GM18520 (cell line): ENCODE results near the gene ARFGEF2.
"Not testable (repeated sequence)": the region's sequence is repeated elsewhere in the genome, so short reads cannot be mapped to it uniquely, and the experiment has no call there.

Source experiments
- ATAC-seq: cut with Tn5 transposase; IDR thresholded peaks from one replicate; pipeline ENCODE4 v1.9.1; 2021; ENCODE audit not compliant: unreplicated experiment

Gene ARFGEF2

DNA sequence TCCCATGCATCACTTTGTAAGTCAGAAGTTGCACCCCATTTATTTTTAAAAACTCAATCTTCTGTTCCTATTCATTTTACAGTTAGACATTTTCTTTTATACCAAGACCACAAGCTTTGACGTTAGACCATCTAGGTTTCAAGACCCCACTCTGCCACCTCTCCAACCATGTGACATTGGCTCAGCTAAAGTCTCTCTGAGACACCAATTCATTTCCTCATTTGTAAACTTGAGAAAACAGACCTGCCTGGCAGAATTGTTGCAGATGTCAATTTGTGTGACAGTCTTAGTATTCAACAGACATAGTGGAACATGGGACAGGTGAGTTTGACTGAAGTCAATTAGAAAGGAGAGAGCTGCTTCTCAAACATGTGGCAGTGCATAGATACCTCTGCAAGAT, 69.0 kb downstream of the ARFGEF2 start:
- ATAC-seq = no peak

DNA sequence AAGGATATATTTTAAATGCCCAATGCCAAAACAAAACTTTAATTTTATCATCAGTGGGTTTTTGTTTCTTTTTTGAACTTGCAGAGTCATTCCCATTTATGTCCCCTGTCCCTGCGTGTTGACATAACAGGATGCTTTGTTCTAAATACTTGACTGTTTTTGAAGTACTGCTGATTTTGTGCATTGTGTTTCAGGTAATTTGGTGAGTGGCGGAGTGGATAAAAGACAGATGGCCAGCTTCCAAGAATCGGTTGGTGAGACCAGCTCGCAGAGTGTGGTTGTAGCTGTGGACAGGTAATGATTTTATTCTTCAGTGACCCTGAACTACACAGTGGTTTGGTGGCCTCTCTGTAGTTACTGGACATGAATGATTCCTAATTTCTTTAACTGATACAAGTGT, 74.1 kb downstream of the ARFGEF2 start:
- no peak for ATAC-seq

DNA sequence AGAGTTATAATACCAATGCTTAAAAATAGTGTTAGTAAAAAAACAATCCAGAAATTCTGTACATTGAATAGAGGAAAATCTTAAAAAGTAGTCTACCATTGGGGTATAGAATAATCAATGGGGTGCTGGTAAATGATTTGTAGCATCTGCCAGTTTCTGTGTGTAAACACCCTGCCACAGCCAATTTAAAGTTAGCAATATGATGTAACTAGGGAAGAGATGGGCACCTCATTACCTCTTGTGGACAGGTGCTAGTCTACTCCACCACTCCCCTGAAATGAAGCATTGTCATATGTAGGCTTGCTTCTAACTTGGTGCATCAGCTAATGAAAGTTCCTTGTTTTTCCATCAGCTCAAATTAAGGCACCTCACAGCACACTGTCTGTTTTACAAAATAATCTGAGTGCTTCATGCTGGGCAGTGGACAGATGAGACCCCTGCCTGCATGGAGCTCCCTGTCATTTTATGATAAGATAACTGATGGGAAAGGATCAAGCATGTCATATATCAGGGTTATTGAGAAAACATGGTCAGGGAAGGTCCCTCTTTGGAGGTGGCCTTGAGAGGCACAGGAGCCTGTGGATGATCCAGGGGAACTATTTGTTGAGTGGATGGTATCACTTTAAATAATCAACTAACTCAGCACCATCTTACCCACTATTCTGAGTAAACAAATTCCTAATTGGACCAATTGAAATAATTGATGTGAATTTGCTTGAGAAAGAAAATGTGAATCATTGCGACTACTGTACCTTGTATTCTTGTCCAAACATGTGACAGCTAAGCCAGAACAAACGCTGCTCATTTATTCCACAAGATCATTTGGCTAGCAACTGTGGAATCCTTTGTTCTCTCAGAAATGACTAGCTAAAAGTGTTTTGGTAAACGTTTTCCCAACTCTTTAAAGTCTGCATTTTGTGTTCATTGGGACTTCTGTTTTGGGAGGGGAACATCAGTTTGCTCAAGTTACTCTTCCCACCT, 78.7 kb downstream of the ARFGEF2 start:
- no peak for ATAC-seq

DNA sequence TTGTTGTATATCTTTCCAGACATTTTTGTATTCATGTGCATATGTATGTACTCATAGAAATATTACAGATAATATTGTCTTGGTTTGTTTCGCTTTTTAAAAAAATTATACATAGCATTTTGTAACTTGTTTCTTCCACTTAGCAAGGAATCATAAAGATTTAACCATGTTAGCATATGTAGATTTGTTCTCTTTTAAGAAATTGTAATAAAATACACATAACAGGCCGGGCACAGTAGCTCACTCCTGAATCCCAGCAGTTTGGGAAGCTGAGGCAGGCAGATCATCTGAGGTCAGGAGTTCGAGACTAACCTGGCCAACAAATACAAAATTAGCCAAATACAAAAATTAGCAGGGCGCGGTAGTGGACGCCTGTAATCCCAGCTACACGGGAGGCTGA, 80.2 kb downstream of the ARFGEF2 start:
- no peak for ATAC-seq

GRCh38 chr20:49006446-49006980, 85.0 kb downstream of the ARFGEF2 start:
- no peak for ATAC-seq

- no peak for ATAC-seq
Measured at GRCh38 chr20:49009899-49010631, 88.6 kb downstream of the ARFGEF2 start.

GRCh38 chr20:49024220-49024619, 102.7 kb downstream of the ARFGEF2 start:
- ATAC-seq = no peak

DNA sequence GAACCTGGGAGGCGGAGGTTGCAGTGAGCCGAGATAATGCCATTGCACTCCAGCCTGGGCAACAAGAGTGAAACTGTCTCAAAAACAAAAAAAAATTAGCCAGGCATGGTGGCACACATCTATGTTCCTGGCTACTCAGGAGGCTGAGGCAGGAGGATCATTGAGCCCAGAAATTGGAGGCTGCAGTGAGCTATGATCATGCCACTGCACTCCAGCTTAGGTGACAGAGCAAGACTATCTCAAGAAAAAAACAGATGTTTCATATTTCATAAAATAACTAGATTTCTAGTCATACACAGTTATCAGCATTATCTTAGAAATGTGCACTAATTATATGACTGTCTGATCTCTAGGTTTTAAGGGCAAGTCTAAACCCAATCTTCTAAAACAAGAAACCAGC, 106.7 kb downstream of the ARFGEF2 start:
- not testable (repeated sequence) for ATAC-seq

DNA sequence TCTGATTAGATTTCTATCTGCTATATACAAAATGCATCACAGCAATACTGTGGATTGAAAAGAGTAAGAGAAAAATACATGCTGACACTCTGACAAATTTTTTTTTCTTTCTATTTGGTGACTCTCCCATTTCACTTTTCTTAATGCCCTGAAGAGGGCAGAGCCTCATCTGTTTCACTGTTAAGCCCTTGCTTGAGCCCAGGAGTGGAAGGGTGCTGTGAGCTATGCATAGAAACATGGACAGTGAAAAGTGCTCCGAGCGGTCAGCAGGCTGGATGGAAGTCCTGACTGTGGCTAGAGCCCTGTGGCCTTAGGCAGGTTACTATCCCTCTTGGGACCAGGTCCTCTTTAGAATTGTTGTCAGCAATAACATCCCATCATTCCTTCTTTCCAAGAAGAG, 107.2 kb downstream of the ARFGEF2 start:
- no peak for ATAC-seq

- no peak for ATAC-seq
Measured at GRCh38 chr20:49029203-49029602, 107.7 kb downstream of the ARFGEF2 start.

- ATAC-seq = no peak
Measured at GRCh38 chr20:49030954-49031619, 109.6 kb downstream of the ARFGEF2 start.

GRCh38 chr20:49032455-49032854, 110.9 kb downstream of the ARFGEF2 start:
- ATAC-seq = no peak

DNA sequence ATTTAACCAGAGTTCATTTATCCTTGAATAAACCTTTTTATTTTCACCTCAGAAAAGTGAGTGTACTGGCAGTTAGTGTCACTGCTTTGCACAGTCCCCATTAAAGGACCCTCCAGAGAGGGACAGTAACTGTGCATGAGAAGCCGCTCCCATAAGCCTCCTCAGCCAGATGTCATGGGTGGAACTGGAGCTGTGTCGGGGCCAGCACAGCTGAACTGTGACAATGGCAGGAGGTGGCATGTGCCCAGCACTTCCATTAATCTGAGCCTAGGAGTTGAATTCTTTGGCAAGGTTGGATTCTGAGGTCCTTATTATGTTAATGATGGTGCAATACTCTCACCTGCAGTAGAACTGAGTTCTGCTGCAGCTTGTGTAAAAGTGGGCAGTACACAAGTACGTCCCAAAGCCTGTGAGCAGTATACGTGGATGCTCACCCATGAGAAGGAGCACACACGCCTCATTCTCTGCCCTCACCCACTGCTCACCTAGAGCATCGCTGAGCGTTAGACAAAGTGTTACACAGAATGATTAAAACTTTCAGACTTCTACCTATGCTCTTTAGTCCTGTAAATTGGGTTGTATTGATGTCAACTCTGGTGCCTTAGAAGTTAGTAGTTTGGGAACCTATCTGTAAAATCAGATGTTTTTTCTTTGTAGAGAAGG, 112.7 kb downstream of the ARFGEF2 start:
- ATAC-seq = no peak

DNA sequence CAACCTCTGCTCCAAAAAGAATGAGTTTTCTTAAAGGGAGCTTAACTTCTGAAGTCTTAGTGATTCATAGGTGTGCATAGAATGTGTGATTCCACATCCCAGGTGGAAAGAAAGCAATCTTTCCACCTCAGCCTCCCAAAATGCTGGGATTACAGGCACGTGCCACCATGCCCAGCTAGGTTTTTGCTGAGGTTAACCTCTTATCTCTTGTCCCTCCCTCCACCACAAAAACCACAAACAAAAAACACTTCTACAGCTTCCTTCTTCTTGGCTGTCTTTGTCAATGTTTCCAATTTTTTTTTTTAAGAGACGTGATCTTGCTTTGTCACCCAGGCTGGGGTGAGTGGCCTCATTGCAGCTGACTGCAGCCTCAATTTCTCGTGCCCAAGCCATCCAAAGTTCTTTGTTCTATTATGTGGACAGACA, 116.5 kb downstream of the ARFGEF2 start:
- ATAC-seq = no peak

DNA sequence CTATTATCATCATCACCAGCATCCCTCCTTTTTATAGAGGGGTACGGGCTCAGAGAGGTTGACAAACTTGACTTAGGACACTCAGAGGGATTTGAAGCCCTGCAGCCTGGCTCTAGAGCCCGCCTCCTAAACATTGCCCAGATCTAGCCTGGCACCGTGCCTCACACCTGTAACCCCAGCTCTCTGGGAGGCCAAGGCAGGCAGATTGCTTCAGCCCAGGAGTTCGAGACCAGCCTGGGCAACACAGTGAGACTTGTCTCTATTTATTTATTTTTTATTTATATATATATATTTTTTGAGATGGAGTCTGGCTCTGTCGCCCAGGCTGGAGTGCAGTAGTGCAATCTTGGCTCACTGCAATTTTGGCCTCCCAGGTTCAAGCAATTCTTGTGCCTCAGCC, 118.3 kb downstream of the ARFGEF2 start:
- no peak for ATAC-seq

DNA sequence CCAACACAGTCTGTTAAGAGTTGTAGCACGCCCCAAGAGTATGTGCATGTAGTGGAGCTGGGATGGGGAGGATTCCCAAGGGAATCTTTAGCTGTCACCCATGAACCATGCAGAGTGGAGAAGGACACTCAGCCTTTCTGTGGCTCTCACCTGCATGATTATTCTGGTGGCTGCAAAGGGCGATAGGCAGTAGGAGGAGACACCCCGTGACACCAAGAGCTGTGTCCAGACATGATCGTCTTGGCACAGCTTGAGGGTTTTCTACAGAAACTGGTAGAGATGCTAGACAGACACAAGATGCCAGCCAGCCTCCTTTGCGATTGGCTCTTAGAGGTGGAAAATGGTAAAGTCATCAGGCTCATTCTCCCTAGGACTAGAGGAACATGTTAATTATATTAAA, 121.5 kb downstream of the ARFGEF2 start:
- no peak for ATAC-seq

- no peak for ATAC-seq
Measured at GRCh38 chr20:49045440-49046086, 124.1 kb downstream of the ARFGEF2 start.

DNA sequence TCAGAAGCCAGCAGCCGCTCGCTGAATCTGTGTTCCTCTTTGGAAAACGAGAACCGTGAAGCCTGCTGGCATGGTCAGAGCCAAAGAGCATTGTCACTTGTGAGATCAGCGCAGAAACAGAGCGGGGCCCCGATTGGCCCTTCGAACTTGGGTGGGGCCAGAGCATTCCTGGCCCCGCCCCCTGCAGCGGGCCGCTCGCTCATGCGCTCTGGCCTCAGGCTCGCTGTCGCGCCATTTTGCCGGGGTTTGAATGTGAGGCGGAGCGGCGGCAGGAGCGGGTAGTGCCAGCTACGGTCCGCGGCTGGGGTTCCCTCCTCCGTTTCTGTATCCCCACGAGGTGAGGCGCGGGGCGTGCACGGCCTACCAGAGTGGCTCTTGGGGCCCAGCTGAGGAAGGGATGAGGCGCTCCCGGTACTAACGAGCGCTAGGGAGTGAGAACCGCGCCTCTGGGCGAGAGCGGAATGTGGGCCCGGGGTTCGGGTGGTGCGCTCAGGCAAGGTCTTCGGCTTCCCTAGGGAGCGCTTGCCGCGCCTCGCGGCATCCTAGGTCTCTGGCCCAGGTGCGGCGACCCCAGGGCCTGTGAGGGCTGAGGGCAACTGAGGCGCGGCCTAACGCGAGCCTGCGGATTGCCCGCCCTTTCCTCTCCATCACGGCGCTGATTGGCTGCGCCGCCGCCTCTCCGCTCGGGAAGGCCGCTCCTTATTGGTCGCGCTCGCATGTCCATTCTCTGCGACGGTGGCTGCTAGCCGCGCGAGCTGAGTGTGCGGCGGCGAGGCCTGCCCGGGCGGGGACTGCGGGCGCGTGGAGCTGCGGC, 124.8 kb downstream of the ARFGEF2 start, which contains the start of gene CSE1L:
Gene CSE1L, plus strand, starts transcription at position 226 of the 814 bp plus-strand sequence. CDS start 12,152 bp downstream, outside the sequence.
- peak; percentile 85 for ATAC-seq

GRCh38 chr20:49052334-49052733, 130.8 kb downstream of the ARFGEF2 start:
- no peak for ATAC-seq
